IPS DF 4.7 (cell line): ENCODE data around the gene DNAH2.

Experiments
- DNase-seq: peaks from one replicate; pipeline ENCODE4 v3.0.0-alpha.2; 2013; ENCODE audit warnings: low spot score; ENCODE audit errors: extremely low read depth

DNAH2 gene

GRCh38 chr17:7721612-7722011, 4.1 kb downstream of the DNAH2 start:
- DNase-seq: no peak

- no peak for DNase-seq
These were observed 10.3 kb downstream of the DNAH2 start for GRCh38 chr17:7727886-7728285.

DNA sequence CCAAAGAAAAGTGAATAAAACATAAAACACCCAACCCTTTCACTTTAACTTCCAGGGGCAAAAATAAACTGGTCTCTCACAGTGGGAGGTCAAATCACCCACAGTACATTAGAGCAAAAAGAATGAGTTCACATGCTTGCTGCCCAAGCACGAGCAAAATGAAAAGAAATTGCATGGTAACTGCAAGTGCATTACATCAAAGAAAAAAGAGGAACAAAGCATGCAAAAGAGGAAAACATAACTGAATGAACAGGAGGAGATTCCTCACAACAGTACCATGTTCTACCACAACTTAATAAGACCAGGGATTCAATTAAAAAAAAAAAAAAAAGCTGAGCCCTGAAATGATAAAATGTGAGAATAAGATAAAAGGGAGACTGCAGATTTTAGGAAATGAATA, 12.3 kb downstream of the DNAH2 start:
- DNase-seq: no peak

DNA sequence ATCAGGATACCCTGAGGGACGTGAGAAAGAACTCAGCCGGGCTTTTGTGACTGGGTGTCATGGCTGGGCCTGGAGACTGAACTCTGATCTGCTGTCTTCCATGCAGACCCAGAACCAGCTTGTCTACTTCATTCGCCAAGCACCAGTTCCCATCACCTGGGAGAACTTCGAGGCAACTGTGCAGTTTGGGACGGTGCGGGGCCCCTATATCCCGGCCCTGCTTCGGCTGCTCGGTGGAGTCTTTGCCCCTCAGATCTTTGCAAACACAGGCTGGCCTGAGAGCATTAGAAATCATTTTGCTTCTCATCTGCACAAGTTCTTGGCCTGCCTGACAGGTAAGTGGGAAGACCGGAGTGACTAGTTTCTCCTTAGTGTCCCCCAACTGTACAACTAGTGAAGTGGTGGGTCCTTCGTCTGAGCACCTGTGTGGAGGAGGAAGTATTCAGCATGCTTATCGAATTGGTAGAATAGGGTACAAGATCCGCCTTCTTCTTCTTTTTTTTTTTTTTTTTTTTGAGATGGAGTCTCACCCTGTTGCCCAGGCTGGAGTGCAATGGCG, 15.5 kb downstream of the DNAH2 start:
- no peak for DNase-seq

DNA sequence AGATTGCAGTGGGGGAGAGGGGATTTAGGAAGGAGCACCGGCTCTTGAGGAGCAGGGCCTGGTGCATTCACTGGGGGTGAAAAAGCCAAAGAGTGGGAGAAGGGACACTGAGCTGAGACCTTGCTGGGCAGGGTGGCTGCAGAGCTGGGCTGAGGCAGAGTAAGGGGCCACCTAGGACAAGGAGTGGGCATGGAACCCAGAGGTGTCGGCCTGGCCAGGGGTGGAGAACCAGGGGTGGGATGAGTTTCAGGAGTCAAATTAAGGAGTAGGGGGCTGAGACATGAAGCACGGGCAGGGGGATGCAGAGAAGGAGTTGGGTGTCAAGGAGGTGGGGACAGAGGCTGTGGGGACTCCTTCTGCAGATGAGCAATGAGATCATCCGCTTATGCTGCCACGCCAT, 20.1 kb downstream of the DNAH2 start:
- DNase-seq: no peak

DNA sequence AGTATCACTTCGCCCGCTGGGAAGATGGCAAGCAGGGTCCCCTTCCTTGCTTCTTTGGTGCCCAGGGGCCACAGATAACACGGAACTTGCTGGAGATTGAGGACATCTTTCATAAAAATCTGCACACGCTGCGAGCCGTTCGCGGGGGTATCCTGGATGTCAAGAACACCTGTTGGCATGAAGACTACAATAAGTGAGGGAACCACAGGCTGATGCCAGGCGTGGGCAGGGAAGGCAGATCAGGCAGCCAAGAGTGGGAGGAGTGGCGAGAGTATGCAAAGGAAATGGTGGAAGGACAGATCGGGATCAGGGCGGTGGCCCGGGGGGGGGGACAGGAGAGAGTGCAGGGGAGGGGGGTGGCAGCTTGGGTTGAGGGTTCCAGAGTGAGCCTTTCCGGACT, 22.2 kb downstream of the DNAH2 start:
- DNase-seq: no peak

DNA sequence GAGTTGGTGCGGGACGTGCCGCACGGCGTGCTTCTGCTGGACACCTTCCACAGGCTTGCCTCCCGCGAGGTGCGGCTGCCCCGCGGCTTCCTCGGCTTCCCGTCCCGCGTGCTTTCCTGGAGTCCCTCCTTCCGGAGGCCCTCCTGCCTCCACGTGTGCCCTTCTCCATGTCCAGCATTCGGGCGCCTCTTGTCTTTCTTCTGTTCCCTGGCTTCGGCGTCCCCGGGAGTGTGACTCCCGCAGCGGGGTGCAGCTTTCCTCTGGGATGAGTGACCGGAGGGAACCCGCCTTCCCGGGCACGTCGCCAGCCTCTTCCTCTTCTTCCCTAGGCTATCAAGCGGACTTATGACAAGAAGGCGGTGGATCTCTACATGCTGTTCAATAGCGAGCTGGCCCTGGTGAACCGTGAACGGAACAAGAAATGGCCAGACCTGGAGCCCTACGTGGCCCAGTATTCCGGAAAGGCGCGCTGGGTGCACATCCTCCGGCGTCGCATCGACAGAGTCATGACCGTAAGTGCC, 23.0 kb downstream of the DNAH2 start:
- no peak for DNase-seq

GRCh38 chr17:7742729-7743128, 25.2 kb downstream of the DNAH2 start:
- DNase-seq: no peak

GRCh38 chr17:7744416-7744815, 26.9 kb downstream of the DNAH2 start:
- no peak for DNase-seq

- DNase-seq: no peak
These were observed 28.4 kb downstream of the DNAH2 start for GRCh38 chr17:7745748-7746470.

GRCh38 chr17:7747635-7748071, 30.1 kb downstream of the DNAH2 start:
- no peak for DNase-seq

DNA sequence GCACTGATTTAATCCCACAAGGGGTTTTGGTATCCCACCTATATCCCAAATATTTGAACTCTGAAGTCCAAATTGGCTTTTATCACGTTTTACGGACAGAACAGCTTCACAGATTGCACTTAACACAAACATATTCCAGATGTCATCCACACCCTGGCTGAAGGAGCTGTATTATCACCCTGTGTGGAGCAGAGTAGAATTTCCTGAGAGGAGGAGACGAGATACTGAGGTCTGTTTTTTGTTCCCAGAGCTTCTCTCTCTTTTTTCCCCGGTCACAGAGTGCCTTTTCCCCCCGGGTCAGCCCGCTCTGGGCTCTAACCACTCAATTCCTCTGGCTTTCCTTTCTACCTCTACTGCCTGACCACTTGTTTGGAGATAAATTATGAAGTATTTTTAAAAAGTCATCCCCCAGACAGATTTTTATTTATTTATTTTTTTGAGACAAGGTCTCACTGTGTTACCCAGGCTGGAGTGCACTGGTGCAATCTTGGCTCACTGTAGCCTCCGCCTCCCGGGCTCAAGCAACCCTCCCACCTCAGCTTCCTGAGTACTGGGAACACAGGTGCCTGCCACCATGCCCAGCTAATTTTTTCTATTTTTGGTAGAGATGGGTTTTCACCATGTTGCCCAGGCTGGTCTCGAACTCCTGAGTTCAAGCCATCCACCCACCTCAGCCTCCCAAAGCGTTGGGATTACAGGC, 30.7 kb downstream of the DNAH2 start:
- DNase-seq: no peak

GRCh38 chr17:7750321-7750821, 32.8 kb downstream of the DNAH2 start:
- DNase-seq: no peak

GRCh38 chr17:7754656-7755055, 37.1 kb downstream of the DNAH2 start:
- no peak for DNase-seq

DNA sequence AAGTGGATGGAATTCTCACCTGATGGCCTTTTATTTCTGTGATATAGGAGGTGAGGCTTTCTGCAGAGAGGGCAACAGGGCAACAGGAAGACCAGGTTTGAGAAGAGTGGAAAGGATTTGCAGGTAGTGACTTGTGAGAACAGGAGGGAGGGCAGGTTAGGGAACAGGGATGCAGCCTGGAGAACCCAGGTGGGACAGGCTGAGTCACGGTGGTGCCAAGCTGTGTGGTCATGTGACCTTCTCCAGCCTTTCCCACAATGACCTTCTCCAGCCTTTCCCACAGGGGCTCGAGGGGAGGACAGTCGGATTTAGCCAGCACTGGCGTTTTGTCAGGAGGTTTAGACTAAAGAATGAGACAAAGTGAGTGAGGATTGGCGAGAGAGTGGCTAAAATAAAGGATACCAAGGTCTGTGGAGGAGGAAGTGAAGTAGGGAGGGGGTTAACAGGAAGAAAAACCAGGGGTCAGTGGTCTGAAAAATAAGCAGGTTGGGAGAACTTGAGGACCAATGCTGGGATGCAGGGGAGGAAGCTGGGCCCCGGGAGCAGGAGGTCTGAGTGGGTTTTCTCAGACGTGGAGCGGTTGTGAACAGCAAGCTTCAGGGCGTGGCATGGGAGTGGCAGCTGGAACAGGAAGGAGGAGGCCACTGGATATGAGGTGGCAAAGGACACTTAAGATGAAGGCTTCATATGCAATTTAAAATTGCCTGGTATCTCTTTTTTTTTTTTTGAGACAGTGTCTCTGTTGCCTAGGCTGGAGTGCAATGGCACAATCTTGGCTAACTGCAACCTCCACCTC, 37.7 kb downstream of the DNAH2 start:
- no peak for DNase-seq

DNA sequence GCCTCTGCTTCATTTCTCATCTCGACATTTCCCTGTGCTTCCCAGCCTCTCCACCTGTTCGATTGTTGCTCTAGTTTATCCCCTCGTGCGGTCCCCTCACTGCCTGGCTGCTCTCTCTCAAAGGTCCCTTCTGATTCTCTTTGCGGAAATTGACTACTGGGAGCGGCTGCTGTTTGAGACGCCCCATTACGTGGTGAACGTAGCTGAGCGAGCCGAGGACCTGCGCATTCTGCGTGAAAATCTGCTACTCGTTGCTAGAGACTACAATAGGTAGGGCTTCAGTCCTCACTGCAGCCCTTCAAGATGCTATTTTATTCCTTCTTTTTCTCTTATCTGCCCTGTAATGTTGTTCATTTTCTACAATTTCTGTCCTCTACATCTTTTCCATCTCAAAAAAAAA, 39.4 kb downstream of the DNAH2 start:
- DNase-seq: no peak

DNA sequence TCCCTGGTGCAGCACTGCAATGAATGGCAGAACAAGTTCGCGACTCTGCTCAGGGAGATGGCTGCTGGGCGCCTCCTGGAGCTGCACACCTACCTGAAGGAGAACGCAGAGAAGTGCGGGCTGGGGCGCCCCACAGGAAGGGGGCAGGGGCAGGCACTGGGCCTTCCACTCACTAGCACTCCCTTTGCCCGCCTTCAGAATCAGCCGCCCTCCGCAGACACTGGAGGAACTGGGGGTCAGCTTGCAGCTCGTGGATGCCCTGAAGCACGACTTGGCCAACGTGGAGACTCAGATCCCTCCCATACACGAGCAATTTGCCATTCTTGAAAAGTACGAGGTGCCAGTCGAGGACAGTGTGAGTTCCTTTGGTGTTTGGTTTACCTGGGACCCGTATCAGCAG, 46.4 kb downstream of the DNAH2 start:
- DNase-seq: no peak

DNA sequence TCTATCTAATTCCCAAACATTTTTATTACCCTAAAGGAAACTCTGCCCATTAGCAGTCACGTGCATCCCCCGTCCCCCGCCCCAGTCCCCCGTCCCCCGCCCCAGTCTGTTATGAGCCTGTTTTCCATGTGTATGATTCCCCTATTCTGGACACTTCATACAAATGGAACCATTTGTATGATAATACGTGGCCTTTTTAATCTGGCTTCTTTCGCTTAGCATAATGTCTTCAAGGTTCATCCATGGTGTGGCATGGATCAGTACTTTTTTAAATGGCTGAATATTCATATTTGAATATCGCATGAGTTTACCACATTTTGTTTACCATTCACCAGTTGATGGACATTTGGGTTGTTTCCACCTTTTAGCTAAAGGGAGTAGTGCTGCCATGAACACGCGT, 49.5 kb downstream of the DNAH2 start:
- no peak for DNase-seq

DNA sequence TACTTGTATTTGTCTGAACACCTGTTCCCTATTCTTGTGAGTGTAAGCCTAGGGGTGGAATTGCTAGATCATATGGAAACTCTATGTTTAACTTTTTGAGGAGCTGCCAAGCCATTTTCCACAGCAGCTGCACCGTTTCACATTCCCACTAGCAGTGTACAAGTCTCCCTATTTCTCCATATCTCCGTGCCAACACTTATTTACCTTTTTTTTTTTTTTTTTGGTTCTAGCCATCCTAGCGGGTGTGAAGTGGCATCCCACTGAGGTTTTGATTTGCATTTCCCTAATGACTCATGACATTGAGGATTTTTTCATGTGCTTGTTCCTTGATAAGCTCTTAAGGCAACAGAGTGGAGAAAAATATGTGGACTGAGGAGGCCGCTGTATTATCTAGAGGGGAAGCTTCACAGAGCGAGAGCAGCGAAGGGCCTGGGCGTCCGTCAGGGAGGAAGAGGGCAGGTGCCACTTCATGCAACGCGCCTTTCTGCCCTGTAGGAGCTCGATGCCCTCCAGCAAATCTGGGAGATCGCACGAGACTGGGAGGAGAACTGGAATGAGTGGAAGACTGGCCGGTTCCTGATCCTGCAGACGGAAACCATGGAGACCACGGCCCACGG, 50.0 kb downstream of the DNAH2 start:
- no peak for DNase-seq

- DNase-seq: no peak
These were observed 52.3 kb downstream of the DNAH2 start for GRCh38 chr17:7769854-7770253.

DNA sequence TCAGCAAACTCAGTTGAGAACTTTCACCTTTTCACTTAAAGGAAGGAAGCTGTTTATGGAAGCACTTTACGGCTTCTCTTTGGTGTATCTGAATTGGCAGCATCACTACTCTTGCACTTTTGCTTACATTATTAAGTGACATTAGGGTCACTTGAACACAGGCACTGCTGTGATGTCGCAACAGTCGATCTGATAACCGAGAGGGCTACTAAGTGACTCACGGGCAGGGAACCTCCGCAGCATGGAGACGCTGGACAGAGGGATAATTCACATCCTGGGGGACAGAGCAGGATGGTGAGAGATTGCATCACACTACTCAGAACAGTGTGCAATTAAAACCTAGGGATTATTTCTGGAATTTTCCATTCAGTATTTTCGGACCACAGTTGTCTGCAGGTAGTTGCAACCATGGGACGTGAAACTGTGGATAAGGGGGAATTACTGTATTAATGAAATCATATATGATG, 56.5 kb downstream of the DNAH2 start:
- no peak for DNase-seq
